ENCODE measurements around the gene NT5E.

Gene NT5E

GRCh38 chr6:85422996-85423395 is 26.9 kb upstream of the NT5E start:
- no peak for DNase-seq

- no peak for DNase-seq
These were observed 24.9 kb upstream of the NT5E start for GRCh38 chr6:85424981-85425380.

GRCh38 chr6:85425997-85426396 is 23.9 kb upstream of the NT5E start:
- DNase-seq = no peak

DNA sequence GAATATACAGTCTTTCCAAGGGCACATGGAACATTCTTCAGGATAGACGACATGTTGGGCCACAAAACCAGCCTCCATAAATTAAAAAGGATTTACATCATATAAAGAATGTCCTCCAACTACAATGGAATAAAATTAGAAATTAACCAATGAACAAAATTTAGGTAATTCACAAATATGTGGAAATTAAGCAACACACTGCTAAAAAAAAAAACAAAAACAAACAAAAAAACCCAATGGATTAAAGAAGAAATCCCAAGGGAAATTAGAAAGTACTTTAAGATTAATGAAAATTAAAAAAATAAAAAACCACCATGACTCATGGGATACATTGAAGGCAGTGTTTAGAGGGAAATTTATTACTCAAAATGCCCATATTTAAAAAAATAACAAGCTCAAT is 21.4 kb upstream of the NT5E start:
- no peak for DNase-seq

DNA sequence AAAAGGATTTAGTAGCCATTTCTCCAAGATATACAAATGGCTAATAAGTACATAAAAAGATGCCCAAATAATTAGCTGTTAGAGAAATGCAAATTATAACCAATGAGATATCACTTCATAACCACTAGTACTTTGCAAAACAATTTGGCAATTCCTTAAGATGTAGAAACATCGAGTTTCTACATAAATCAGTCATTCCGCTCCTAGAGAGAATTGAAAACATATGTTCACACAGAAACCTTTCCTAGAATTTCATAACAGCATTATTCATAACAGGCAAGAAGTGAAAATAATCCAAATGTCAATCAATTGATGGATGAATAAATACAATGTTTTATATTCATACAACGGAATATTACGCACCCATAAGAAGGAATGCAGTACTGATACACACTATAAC is 20.5 kb upstream of the NT5E start:
- no peak for DNase-seq

DNA sequence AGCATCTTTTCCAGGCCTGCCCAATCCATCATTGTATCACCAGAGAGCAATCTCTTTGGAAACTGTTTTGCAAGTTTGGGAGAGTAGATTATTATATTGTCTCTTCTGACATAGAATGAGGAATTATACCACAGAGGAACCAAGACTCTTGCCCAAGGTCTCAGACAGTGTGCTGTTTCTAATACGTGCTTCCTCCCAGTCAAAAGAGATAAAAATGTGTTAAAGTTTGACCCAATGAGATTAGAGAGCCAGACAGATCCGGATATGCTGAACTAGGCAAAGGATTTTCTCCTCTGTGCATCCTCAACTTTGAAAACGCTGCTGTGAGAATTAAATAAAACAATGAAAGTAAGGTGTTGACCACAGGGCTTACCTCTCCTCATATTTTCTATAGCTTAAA is 18.6 kb upstream of the NT5E start:
- no peak for DNase-seq

DNA sequence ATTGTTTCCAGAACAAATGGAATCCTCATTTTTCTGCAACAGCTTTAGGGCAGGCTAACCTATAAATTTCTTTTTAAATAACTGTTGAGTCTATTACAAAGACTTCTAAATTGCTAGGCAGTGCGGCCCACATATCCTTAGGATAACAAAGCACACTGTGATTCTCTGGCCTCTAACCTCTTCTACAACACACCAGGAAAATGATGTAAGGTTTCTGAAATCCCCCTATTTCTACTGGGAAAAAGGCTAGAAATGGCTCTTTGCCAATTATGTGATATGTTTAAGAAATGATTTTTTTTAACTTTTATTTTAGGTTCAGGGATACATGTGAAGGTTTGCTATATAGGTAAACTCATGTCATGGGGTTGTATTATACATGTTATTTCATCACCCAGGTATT is 17.3 kb upstream of the NT5E start:
- DNase-seq = no peak

- no peak for DNase-seq
These were observed 14.0 kb upstream of the NT5E start for GRCh38 chr6:85435851-85436250.

GRCh38 chr6:85436411-85436810 is 13.5 kb upstream of the NT5E start:
- DNase-seq = no peak

GRCh38 chr6:85436939-85437495 is 12.9 kb upstream of the NT5E start:
- DNase-seq = no peak

- no peak for DNase-seq
These were observed 6.3 kb upstream of the NT5E start for GRCh38 chr6:85443349-85444117.

DNA sequence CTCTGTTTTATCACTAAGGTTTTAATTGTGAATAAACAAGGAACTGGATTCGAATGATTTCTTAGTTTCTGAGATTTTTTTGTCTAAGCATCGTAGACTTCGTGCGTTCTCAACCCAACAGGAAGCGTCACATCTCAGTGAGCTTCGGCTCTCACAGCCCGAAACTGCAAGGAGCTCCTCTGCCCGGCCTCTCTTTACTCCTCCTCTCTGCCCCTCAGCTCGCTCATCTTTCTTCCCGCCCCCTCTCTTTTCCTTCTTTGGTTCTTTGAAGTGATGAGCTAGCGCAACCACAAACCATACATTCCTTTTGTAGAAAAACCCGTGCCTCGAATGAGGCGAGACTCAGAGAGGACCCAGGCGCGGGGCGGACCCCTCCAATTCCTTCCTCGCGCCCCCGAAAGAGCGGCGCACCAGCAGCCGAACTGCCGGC is 480 bp upstream of the NT5E start:
- DNase-seq = peak; percentile 18

- DNase-seq = no peak
These were observed 1.9 kb downstream of the NT5E start for GRCh38 chr6:85451565-85452306.

DNA sequence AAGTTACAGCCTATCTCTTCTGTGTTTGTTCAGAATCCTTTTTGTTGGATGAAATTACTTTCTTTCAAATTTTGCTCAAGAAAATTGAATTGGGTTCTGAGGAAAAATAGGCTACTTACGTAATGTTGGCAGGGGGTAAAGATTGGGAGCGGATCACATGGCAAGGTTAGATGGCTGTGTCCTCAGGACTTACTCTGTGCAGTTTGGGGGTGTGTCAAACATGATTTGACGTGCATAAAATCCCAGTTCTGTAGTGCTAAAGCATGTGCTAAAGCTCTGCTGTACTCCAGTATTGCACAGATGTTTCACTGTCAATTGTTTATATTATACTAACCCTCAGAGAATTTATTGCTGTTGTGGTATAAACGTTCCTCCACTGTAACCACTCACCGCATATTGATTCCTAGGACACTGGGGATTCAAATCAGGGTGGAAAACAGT is 2.6 kb downstream of the NT5E start:
- no peak for DNase-seq

DNA sequence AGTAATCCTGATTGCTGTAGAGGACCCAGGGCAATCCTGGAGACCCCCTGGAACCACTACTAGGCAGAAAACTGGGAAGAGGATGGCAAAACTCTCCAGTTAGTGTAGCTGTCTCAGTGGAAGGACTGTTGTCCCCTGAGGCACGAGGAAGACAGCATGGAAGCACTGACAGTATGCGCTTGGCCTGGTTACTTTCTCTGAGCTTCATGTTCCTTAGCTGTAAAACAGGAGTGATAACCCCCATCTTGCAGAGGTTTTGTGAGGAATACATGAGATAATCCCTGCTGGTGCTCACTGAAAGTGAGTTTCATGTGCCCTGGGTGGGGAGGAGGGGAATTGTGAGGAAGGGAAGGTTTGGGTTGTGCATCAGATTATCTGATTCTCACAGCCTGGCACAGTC is 3.2 kb downstream of the NT5E start:
- no peak for DNase-seq

GRCh38 chr6:85453490-85453889 is 3.6 kb downstream of the NT5E start:
- DNase-seq = no peak

- no peak for DNase-seq
These were observed 5.7 kb downstream of the NT5E start for GRCh38 chr6:85455471-85456026.

DNA sequence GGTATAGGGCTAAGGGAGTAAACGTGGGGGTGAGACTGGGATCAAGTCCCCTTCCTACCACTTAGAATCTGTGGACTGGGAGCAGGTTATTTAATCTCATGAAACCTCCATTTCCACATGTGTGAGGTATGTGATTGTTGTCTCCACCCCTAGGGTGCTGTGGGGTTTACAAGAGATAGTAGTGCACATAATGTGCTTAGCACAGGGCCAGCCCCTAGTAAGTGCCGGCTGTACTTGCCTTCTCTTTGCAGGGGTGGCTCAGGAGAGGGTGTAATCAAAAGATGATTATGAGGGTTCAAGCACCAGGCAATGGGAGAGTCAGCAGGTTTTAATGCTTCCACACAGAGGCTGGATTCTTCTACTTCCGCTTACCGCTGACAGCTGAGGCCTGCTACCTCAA is 6.9 kb downstream of the NT5E start:
- no peak for DNase-seq

- DNase-seq = no peak
These were observed 8.3 kb downstream of the NT5E start for GRCh38 chr6:85458184-85458583.

DNA sequence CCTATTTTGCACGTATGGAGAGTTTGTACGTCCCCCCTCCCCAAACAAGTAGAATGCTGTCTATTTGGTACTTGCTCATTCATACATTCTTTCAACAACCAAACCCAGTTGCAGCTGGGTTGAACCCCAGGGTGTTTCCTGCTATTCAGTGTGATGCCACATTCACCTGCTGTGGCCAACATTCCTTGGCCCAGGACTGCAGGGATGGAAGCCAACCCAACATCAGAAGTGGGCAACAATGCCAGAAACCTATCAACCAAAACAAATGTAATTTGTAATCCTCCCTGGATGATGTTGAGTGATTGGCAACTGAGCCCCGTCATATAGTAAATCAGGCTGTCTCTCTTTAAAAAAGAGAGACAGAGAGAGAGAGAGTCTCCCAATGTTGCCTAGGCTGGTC is 8.9 kb downstream of the NT5E start:
- no peak for DNase-seq

- DNase-seq = no peak
These were observed 9.5 kb downstream of the NT5E start for GRCh38 chr6:85459224-85459901.

- no peak for DNase-seq
These were observed 10.5 kb downstream of the NT5E start for GRCh38 chr6:85460154-85460920.
